Measurements from ENCODE around the gene BCAP31.

DNA sequence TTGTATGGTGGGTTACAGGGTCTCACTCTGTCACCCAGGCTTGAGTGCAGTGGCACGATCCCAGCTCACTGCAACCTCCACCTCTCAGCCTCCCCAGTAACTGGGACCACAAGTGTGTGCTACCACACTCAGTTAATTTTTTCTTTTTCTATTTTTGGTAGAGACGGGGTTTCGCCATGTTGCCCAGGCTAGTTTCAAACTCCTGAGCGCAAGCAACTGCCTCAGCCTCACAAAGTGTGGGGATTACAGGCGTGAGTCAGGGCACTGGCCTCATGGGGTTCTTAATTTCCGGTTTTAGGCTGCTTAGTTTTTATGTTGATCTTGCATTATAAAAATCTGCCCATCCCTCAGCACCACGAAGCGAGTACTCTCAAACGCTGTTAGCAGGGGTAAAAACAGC, 6.7 kb downstream of the BCAP31 start:
- TF ChIP-seq, protein P1, sequence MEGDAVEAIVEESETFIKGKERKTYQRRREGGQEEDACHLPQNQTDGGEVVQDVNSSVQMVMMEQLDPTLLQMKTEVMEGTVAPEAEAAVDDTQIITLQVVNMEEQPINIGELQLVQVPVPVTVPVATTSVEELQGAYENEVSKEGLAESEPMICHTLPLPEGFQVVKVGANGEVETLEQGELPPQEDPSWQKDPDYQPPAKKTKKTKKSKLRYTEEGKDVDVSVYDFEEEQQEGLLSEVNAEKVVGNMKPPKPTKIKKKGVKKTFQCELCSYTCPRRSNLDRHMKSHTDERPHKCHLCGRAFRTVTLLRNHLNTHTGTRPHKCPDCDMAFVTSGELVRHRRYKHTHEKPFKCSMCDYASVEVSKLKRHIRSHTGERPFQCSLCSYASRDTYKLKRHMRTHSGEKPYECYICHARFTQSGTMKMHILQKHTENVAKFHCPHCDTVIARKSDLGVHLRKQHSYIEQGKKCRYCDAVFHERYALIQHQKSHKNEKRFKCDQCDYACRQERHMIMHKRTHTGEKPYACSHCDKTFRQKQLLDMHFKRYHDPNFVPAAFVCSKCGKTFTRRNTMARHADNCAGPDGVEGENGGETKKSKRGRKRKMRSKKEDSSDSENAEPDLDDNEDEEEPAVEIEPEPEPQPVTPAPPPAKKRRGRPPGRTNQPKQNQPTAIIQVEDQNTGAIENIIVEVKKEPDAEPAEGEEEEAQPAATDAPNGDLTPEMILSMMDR (IDR thresholded peaks at IDR 0.05), result no peak
- TF ChIP-seq POLR2A (IDR thresholded peaks at IDR 0.05), result no peak
